Measurements from ENCODE around the gene CTNNBL1. TPM values are rescaled to one million over a fixed set of nuclear protein-coding genes. Genes with fewer than 3 reads are reported as not detected.

The CTNNBL1 gene
- total and polyA plus RNA-seq, 2 donors (not counting 3 experiments of a cell fraction or from before 2014, with no cell fraction given) = 20.8 to 60.2 TPM

- Histone ChIP-seq H3K9ac (replicated peaks; ENCODE audit: extremely low read depth, insufficient read depth, low read length) (no peak overlapping the region), H3K4me1 (ENCODE audit: control insufficient read depth, extremely low read depth, insufficient read depth, low read length) (no peaks in the 10 kb centered on the region), H3K36me3 (ENCODE audit: control insufficient read depth in 2 of 2, extremely low read depth in 1 of 2, insufficient read depth in 2 of 2, low read length in 2 of 2) (no peaks in the 10 kb centered on the region), H3K9me3 (replicated peaks; ENCODE audit: control insufficient read depth, insufficient read depth, low read length) (no peaks in the 10 kb centered on the region), H3K27me3 (ENCODE audit: control insufficient read depth in 2 of 2, insufficient read depth in 2 of 2, low read length in 2 of 2) (peaks cover 39 to 40% of the 10 kb centered on the region in 2 experiments), H3K9me1 (replicated peaks; ENCODE audit: control insufficient read depth, extremely low read depth, insufficient read depth, low read length) (no peaks in the 10 kb centered on the region), H2AFZ (ENCODE audit: low read depth, low read length) (no peak overlapping the region), H3K27ac (ENCODE audit: insufficient read depth, low read depth, low read length) (no peak overlapping the region), H3K4me2 (ENCODE audit: insufficient read depth, low read length) (no peak overlapping the region), H3K4me3 (replicated peaks in 1 of 3; ENCODE audit: insufficient read depth in 1 of 3, low read depth in 1 of 3, low read length in 3 of 3) (no peak overlapping the region), H3K79me2 (ENCODE audit: control insufficient read depth, insufficient read depth, low read length) (no peaks in the 10 kb centered on the region), H4K20me1 (replicated peaks; ENCODE audit: control insufficient read depth, extremely low read depth, insufficient read depth, low read length) (no peaks in the 10 kb centered on the region)
- BruUV-seq (replicated peaks) = no TSS peak
- ChIA-PET CTCF (no interaction called here), POLR2A (no interaction called here)
- FAIRE-seq (no peak), DNase-seq (ENCODE audit: low read depth, low spot score) (no peak)
- dilution Hi-C loops (cut with MboI; ENCODE audit: extremely low pct_ligation_motif_present, low sequenced_read_pairs) (no loop called here), intact Hi-C loops (cut with micrococcal nuclease) (loop anchor here (5.0 kb wide), 2 partner anchors 87 to 417 kb away; no protein-coding TSS in a partner anchor)
- TF ChIP-seq, protein P1, sequence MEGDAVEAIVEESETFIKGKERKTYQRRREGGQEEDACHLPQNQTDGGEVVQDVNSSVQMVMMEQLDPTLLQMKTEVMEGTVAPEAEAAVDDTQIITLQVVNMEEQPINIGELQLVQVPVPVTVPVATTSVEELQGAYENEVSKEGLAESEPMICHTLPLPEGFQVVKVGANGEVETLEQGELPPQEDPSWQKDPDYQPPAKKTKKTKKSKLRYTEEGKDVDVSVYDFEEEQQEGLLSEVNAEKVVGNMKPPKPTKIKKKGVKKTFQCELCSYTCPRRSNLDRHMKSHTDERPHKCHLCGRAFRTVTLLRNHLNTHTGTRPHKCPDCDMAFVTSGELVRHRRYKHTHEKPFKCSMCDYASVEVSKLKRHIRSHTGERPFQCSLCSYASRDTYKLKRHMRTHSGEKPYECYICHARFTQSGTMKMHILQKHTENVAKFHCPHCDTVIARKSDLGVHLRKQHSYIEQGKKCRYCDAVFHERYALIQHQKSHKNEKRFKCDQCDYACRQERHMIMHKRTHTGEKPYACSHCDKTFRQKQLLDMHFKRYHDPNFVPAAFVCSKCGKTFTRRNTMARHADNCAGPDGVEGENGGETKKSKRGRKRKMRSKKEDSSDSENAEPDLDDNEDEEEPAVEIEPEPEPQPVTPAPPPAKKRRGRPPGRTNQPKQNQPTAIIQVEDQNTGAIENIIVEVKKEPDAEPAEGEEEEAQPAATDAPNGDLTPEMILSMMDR (IDR thresholded peaks at IDR 0.05; ENCODE audit: extremely low read depth in 1 of 2, insufficient read depth in 1 of 2, low read depth in 1 of 2, low read length in 2 of 2) = no peak
- no peak for TF ChIP-seq GATA2 (IDR thresholded peaks at IDR 0.05; ENCODE audit: insufficient read depth, insufficient read length, low read depth, low read length)
- TF ChIP-seq, protein P2, sequence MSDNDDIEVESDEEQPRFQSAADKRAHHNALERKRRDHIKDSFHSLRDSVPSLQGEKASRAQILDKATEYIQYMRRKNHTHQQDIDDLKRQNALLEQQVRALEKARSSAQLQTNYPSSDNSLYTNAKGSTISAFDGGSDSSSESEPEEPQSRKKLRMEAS (IDR thresholded peaks at IDR 0.05; ENCODE audit: insufficient read depth, insufficient read length) = no peak
These were observed 211.1 kb downstream of the CTNNBL1 start for GRCh38 chr20:37904845-37905373.
